GM13977 (cell line): ENCODE data around the gene TMEM38A.
"Not testable (repeated sequence)": the region's sequence is repeated elsewhere in the genome, so short reads cannot be mapped to it uniquely, and the experiment has no call there.

Experiments
- DNase-seq: peaks from one replicate; pipeline ENCODE4 v3.0.0; 2012; ENCODE audit warnings: low spot score
- CTCF ChIP-seq: IDR thresholded peaks from 2 replicates; pipeline ENCODE4 v1.5.1; 2012; ENCODE audit warnings: mild to moderate bottlenecking, control low read depth; ENCODE audit not compliant: insufficient read depth; ENCODE audit errors: extremely low read depth, missing control alignments
- in situ Hi-C: fragments of 300-500 bp; cut with MboI; formaldehyde crosslinking; loops from one replicate; pipeline ENCODE4 v1.12.0; 2022; ENCODE audit warnings: low sequenced_read_pairs, low pct_unique_long_range_greater_than_20kb, mixed read lengths, inconsistent platforms; ENCODE audit not compliant: unreplicated experiment

TMEM38A gene

GRCh38 chr19:16659464-16659831 is 1.5 kb upstream of the TMEM38A start:
- no peak for TF ChIP-seq CTCF
- in situ Hi-C loops: no loop called here

GRCh38 chr19:16659832-16660708 is 869 bp upstream of the TMEM38A start, which contains the start of gene SMIM7:
TSS of gene SMIM7 (minus strand) at chr19:16660144. CDS start at chr19:16660110, 34 bp downstream.
- TF ChIP-seq CTCF: peak; percentile 38
- in situ Hi-C loops: no loop called here
- DNase-seq: peak; percentile 98

More at GRCh38 chr19:16659464-16659831, 1.5 kb upstream of the TMEM38A start:
- no peak for DNase-seq

GRCh38 chr19:16661480-16662034 is 618 bp downstream of the TMEM38A start:
- no peak for TF ChIP-seq CTCF
- in situ Hi-C loops: no loop called here
- DNase-seq: peak; percentile 40

DNA sequence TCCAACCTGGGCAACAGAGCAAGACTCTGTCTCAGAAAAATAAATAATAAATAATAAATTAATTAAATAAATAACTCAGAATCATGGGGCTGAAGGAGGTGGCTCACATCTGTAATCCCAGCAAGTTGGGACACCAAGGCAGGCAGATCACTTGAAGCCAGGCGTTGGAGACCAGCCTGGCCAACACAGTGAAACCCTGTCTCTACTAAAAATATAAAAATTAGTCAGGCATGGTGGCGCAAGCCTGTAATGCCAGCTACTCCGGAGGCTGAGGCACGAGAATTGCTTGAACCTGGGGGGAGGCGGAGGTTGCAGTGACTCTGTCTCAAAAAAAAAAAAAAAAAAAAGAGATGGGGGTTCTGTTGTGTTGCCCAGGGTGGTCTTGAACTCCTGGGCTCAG is 7.2 kb downstream of the TMEM38A start:
- DNase-seq: no peak
- in situ Hi-C loops: no loop called here
- no peak for TF ChIP-seq CTCF

GRCh38 chr19:16668702-16669101 is 7.8 kb downstream of the TMEM38A start:
- DNase-seq, in situ Hi-C loops: not testable (repeated sequence)

DNA sequence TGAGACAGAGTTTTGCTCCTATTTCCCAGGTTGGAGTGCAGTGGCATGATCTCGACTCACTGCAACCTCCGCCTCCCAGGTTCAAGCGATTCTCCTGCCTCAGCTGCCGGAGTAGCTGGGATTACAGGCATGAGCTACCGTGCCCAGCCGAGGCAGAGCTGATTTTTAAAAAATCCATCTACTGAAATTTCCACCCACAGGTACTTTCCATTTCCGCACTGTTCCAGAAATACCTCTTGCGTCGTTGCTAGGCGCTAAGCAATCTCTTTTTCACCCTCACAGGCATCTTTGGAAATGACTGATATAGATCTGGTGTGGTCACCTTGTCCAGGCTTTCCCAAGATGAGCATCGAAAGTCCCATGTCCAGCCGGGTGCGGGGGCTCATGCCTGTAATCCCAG is 9.4 kb downstream of the TMEM38A start:
- no peak for DNase-seq
- TF ChIP-seq CTCF: no peak
- in situ Hi-C loops: no loop called here

DNA sequence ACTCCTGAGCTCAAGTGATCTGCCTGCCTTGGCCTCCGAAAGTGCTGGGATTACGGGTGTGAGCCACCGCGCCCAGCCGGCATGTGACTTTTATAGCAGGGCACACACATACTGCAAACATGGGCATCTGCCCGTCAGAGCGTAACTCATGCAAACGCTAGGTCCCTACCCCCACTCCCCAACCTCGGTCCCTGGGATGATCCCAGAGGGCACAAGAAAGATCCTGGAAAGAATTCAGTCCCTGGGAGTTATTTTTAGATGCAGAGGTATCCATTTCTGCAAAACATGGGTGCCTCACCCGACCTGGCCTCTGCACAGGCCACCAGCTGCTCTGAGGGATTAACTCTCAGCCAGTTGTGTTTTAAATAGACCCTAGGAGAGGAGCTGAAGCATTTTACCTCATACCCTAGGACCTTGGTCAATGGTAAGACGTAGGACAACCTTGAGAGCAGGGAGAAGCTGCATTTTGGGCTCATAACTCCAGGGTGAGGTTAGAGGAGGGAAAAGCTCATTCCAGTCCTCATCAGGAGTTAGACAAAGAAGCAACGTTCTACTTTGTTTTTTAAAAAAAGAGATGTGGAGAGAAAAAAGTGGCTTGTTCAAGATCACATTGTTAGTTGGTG is 10.8 kb downstream of the TMEM38A start:
- in situ Hi-C loops: no loop called here
- no peak for DNase-seq
- no peak for TF ChIP-seq CTCF
